K562 (cell line): ENCODE measurements around the gene RING1. TPM values are rescaled to one million over a fixed set of nuclear protein-coding genes. Genes with fewer than 3 reads are reported as not detected.

Experiments used
- E2F8 ChIP-seq: fragments of 450-650 bp; IDR thresholded peaks from 2 replicates; pipeline ENCODE4 v1.7.1; 2018; ENCODE audit warnings: mild to moderate bottlenecking, low read depth; ENCODE audit not compliant: partially characterized antibody
- HMGN3 ChIP-seq: IDR thresholded peaks from 2 replicates; pipeline ENCODE4 v1.6.1; 2011; ENCODE audit warnings: borderline replicate concordance, low read depth, mild to moderate bottlenecking, mixed read lengths, low read length; ENCODE audit not compliant: insufficient read length; ENCODE audit errors: extremely low read depth
- MBD2 ChIP-seq: sonication (generic); IDR thresholded peaks from 2 replicates; pipeline ENCODE4 v1.6.1; 2016; ENCODE audit warnings: low read depth, borderline replicate concordance
- NBN ChIP-seq: fragments of 450-650 bp; IDR thresholded peaks from 2 replicates; pipeline ENCODE4 v1.6.1; 2016; ENCODE audit warnings: low read depth, mild to moderate bottlenecking
- NCOR1 ChIP-seq: fragments of 450-650 bp; IDR thresholded peaks from 2 replicates; pipeline ENCODE4 v1.6.1; 2016; ENCODE audit warnings: mild to moderate bottlenecking, moderate library complexity
- NR2C2 ChIP-seq, 2 experiments: fragments of 200-800 bp in 1 of 2; sonication (Bioruptor generic) in 1 of 2; sonication (generic) in 1 of 2; formaldehyde crosslinking in 1 of 2; IDR thresholded peaks; 2 replicates each; pipeline versions ENCODE4 v1.6.1 to v1.8.0; 2016 to 2022; ENCODE audit warnings: mild to moderate bottlenecking in 1 of 2, missing compliant biosample characterization in 1 of 2, missing genetic modification characterization in 1 of 2, missing genetic modification reagents in 1 of 2
- RFX1 ChIP-seq: fragments of 450-650 bp; IDR thresholded peaks from 2 replicates; pipeline ENCODE4 v1.6.1; 2016; ENCODE audit warnings: mild to moderate bottlenecking, moderate library complexity
- ZBTB1 ChIP-seq: sonication (generic); formaldehyde crosslinking; IDR thresholded peaks from 2 replicates; pipeline ENCODE4 v1.8.1; 2023; ENCODE audit warnings: missing genetic modification reagents, low read depth, mild to moderate bottlenecking, borderline replicate concordance
- ZC3H11A ChIP-seq: IDR thresholded peaks from 2 replicates; pipeline ENCODE4 v1.6.1; 2012; ENCODE audit warnings: low read depth, low read length, improper control_type of control experiment
- ZNF146 ChIP-seq: IDR thresholded peaks from one replicate; pipeline ENCODE4 v1.6.1; 2018; ENCODE audit warnings: missing compliant biosample characterization; ENCODE audit not compliant: unreplicated experiment
- ZNF431 ChIP-seq: sonication (generic); formaldehyde crosslinking; IDR thresholded peaks from 2 replicates; pipeline ENCODE4 v1.8.0; 2022; ENCODE audit warnings: mild to moderate bottlenecking, missing genetic modification reagents
- polyA plus RNA-seq, 8 experiments: library from polyadenylated mRNA; depleted of rRNA in 4 of 8; stranded (reverse) in 5 of 8; unstranded in 3 of 8; fragments of >200 nt; fragmentation: Nextera tagmentation in 2 of 8; fragmentation: Illumina TruSeq in 1 of 8; extraction: Ambion mirVana in 2 of 8; extraction: Trizol in 1 of 8; gene quantifications; 2 replicates each; pipeline versions ENCODE4 v1.2.1 to v1.2.3, GENCODE V29; 2011 to 2014; ENCODE audit warnings: inconsistent platforms in 1 of 8, missing spikeins in 1 of 8
- total RNA-seq, 7 experiments: library from RNA; depleted of rRNA in 6 of 7; stranded (reverse); fragments of >200 nt in 6 of 7; fragmentation: Illumina TruSeq in 2 of 7; extraction: Trizol in 2 of 7; gene quantifications; 2 replicates each; pipeline versions ENCODE4 v1.2.1 to v1.2.3, GENCODE V29; 2011 to 2021; ENCODE audit warnings: low replicate concordance in 1 of 7
- TF ChIP-seq, protein P1 (sequence below), 2 experiments: fragments of 450-650 bp in 1 of 2; sonication (generic) in 1 of 2; formaldehyde crosslinking; conservative IDR thresholded peaks; 2 replicates each; pipeline versions ENCODE4 v1.4.0 to v1.8.1; 2020 to 2022; ENCODE audit warnings: mild to moderate bottlenecking in 1 of 2, missing genetic modification reagents in 1 of 2
- TF ChIP-seq, protein P2 (sequence below): sonication (generic); formaldehyde crosslinking; IDR thresholded peaks from 2 replicates; pipeline ENCODE4 v1.8.0; 2023; ENCODE audit warnings: mild to moderate bottlenecking, missing genetic modification reagents
- TF ChIP-seq, protein P3 (sequence below): fragments of 250-450 bp; sonication (Bioruptor Pico); IDR thresholded peaks from 2 replicates; pipeline ENCODE4 v1.8.0; 2021; ENCODE audit warnings: mild to moderate bottlenecking, moderate library complexity

The RING1 gene
- total and polyA plus RNA-seq, 9 of the 15 experiments (the other 6 are each of a cell fraction or from before 2014, with no cell fraction given) = 4.2 to 59.1 (median 36.9) TPM

- TF ChIP-seq ZBTB1 (no peak; the same call in 1 of the 2 replicates), RFX1 (peak; percentile 83), NR2C2 (CRISPR knock-in tag; IDR thresholded peaks at IDR 0.05) (peak; percentile 67), NR2C2 (tag; IDR thresholded peaks at IDR 0.05) (peak; percentile 65; the same call in 1 of the 2 replicates), NCOR1 (0 out of 2 replicates have a peak, but pooled peaks have one; percentile 29), MBD2 (peak; percentile 84; the same call in 1 of the 2 replicates), ZNF431 (CRISPR knock-in tag) (no peak), E2F8 (peak; percentile 95), NBN (peak; percentile 78; the same call in 1 of the 2 replicates), ZNF146 (no peak), HMGN3 (peak; percentile 93), ZC3H11A (no peak)
- TF ChIP-seq, protein P1, sequence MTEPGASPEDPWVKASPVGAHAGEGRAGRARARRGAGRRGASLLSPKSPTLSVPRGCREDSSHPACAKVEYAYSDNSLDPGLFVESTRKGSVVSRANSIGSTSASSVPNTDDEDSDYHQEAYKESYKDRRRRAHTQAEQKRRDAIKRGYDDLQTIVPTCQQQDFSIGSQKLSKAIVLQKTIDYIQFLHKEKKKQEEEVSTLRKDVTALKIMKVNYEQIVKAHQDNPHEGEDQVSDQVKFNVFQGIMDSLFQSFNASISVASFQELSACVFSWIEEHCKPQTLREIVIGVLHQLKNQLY (CRISPR knock-in tag; conservative IDR thresholded peaks at IDR 0.05) = no peak
- TF ChIP-seq, protein P2, sequence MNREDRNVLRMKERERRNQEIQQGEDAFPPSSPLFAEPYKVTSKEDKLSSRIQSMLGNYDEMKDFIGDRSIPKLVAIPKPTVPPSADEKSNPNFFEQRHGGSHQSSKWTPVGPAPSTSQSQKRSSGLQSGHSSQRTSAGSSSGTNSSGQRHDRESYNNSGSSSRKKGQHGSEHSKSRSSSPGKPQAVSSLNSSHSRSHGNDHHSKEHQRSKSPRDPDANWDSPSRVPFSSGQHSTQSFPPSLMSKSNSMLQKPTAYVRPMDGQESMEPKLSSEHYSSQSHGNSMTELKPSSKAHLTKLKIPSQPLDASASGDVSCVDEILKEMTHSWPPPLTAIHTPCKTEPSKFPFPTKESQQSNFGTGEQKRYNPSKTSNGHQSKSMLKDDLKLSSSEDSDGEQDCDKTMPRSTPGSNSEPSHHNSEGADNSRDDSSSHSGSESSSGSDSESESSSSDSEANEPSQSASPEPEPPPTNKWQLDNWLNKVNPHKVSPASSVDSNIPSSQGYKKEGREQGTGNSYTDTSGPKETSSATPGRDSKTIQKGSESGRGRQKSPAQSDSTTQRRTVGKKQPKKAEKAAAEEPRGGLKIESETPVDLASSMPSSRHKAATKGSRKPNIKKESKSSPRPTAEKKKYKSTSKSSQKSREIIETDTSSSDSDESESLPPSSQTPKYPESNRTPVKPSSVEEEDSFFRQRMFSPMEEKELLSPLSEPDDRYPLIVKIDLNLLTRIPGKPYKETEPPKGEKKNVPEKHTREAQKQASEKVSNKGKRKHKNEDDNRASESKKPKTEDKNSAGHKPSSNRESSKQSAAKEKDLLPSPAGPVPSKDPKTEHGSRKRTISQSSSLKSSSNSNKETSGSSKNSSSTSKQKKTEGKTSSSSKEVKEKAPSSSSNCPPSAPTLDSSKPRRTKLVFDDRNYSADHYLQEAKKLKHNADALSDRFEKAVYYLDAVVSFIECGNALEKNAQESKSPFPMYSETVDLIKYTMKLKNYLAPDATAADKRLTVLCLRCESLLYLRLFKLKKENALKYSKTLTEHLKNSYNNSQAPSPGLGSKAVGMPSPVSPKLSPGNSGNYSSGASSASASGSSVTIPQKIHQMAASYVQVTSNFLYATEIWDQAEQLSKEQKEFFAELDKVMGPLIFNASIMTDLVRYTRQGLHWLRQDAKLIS (CRISPR knock-in tag) = peak; percentile 95; the same call in 1 of the 2 replicates
- TF ChIP-seq, protein P3, sequence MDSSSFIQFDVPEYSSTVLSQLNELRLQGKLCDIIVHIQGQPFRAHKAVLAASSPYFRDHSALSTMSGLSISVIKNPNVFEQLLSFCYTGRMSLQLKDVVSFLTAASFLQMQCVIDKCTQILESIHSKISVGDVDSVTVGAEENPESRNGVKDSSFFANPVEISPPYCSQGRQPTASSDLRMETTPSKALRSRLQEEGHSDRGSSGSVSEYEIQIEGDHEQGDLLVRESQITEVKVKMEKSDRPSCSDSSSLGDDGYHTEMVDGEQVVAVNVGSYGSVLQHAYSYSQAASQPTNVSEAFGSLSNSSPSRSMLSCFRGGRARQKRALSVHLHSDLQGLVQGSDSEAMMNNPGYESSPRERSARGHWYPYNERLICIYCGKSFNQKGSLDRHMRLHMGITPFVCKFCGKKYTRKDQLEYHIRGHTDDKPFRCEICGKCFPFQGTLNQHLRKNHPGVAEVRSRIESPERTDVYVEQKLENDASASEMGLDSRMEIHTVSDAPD (CRISPR knock-in tag) = no peak
Observed at GRCh38 chr6:33208091-33208967, at the start of gene RING1 (continued).
